Lower lobe of right lung (tissue), 2 donors: Measurements from ENCODE around the gene PC. TPM values are rescaled to one million over a fixed set of nuclear protein-coding genes. Genes with fewer than 3 reads are reported as not detected.

ENCODE experiments used
- ATAC-seq, 2 donors: fragments of 200-7000 bp; cut with Tn5 transposase; one replicate each; pipeline ENCODE4 v1.9.1; 2020 to 2022; ENCODE audit warnings: mild to moderate bottlenecking in 2 of 2, moderate library complexity in 2 of 2
- DNase-seq: peaks from one replicate; pipeline ENCODE4 v3.0.0-alpha.2; 2020
- H3K27ac ChIP-seq: fragments of 200-600 bp; one replicate; pipeline ENCODE4 v1.8.0; 2022
- H3K27me3 ChIP-seq: fragments of 200-600 bp; one replicate; pipeline ENCODE4 v1.8.0; 2022; ENCODE audit warnings: low read depth
- H3K36me3 ChIP-seq: fragments of 200-600 bp; one replicate; pipeline ENCODE4 v1.8.0; 2022; ENCODE audit warnings: mild to moderate bottlenecking
- H3K4me1 ChIP-seq: fragments of 200-600 bp; one replicate; pipeline ENCODE4 v1.8.0; 2022
- H3K4me3 ChIP-seq: fragments of 200-600 bp; one replicate; pipeline ENCODE4 v1.8.0; 2022; ENCODE audit warnings: mild to moderate bottlenecking
- H3K9me3 ChIP-seq: fragments of 200-600 bp; one replicate; pipeline ENCODE4 v1.8.0; 2022
- intact Hi-C: fragments of 100-400 bp; cut with DNase I; formaldehyde crosslinking; loops from one replicate; pipeline ENCODE4 v1.11.0; 2022
- total RNA-seq: library from RNA; stranded (reverse); fragmentation: NEBNext Ultra II Directional; extraction: Animal tissue kit (Norgen Biotek cat#: 25700); gene quantifications from one replicate; pipeline ENCODE4 v1.2.1, GENCODE V29; 2021
- TF ChIP-seq, protein P1 (sequence below): fragments of 200-600 bp; IDR thresholded peaks from one replicate; pipeline ENCODE4 v1.8.0; 2022; ENCODE audit warnings: antibody characterized with exemption, mild to moderate bottlenecking
- donor health status: DM: no; HTN: yes; CAD: no; lungs with severe emphysema.

The PC gene
- total RNA-seq, 1 donor from 2014 or later: 14.7 TPM

GRCh38 chr11:66938582-66939135 lies 19.5 kb downstream of the PC start:
- no peak for DNase-seq
- H3K27ac ChIP-seq: no peak overlapping the region
- no peak overlapping the region for H3K4me3 ChIP-seq
- intact Hi-C loops: no loop called here
- H3K27me3 ChIP-seq: no peaks in the 10 kb centered on the region
- ATAC-seq: no peak
- TF ChIP-seq, protein P1, sequence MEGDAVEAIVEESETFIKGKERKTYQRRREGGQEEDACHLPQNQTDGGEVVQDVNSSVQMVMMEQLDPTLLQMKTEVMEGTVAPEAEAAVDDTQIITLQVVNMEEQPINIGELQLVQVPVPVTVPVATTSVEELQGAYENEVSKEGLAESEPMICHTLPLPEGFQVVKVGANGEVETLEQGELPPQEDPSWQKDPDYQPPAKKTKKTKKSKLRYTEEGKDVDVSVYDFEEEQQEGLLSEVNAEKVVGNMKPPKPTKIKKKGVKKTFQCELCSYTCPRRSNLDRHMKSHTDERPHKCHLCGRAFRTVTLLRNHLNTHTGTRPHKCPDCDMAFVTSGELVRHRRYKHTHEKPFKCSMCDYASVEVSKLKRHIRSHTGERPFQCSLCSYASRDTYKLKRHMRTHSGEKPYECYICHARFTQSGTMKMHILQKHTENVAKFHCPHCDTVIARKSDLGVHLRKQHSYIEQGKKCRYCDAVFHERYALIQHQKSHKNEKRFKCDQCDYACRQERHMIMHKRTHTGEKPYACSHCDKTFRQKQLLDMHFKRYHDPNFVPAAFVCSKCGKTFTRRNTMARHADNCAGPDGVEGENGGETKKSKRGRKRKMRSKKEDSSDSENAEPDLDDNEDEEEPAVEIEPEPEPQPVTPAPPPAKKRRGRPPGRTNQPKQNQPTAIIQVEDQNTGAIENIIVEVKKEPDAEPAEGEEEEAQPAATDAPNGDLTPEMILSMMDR: no peak
- no peaks in the 10 kb centered on the region for H3K9me3 ChIP-seq
- H3K4me1 ChIP-seq: no peaks in the 10 kb centered on the region
- H3K36me3 ChIP-seq: no peaks in the 10 kb centered on the region

- TF ChIP-seq, protein P1: no peak
- H3K9me3 ChIP-seq: no peaks in the 10 kb centered on the region
- no peak overlapping the region for H3K27ac ChIP-seq
- H3K4me1 ChIP-seq: no peaks in the 10 kb centered on the region
- no peaks in the 10 kb centered on the region for H3K27me3 ChIP-seq
- no peak for ATAC-seq
- no peak for DNase-seq
- intact Hi-C loops: no loop called here
- H3K4me3 ChIP-seq: no peak overlapping the region
- H3K36me3 ChIP-seq: no peaks in the 10 kb centered on the region
These were observed 20.9 kb downstream of the PC start for GRCh38 chr11:66937193-66937733.

DNA sequence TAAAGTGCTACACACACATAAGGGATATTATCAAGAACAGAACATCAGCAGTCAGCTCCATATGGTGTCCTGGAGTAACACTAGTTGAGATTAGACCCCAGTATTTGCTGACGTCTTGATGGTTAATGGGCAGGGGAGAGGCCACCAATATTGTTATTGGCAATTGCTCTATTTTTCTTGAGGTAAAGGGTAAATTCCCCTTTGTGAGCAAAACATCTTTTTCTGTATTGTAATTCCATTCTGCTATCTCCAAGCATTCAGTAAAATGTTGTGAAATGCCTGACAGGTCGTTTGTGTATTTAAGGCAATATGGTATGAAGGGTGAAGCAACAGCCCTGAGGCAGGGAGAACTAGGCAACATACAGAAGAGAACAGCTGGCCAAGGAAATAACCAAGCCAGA lies 21.9 kb downstream of the PC start:
- Histone ChIP-seq H3K4me3 (no peak overlapping the region), H3K9me3 (no peaks in the 10 kb centered on the region), H3K27ac (no peak overlapping the region), H3K4me1 (no peaks in the 10 kb centered on the region), H3K36me3 (no peaks in the 10 kb centered on the region), H3K27me3 (no peaks in the 10 kb centered on the region)
- TF ChIP-seq, protein P1: no peak
- ATAC-seq: no peak
- intact Hi-C loops: no loop called here
- DNase-seq: no peak

DNA sequence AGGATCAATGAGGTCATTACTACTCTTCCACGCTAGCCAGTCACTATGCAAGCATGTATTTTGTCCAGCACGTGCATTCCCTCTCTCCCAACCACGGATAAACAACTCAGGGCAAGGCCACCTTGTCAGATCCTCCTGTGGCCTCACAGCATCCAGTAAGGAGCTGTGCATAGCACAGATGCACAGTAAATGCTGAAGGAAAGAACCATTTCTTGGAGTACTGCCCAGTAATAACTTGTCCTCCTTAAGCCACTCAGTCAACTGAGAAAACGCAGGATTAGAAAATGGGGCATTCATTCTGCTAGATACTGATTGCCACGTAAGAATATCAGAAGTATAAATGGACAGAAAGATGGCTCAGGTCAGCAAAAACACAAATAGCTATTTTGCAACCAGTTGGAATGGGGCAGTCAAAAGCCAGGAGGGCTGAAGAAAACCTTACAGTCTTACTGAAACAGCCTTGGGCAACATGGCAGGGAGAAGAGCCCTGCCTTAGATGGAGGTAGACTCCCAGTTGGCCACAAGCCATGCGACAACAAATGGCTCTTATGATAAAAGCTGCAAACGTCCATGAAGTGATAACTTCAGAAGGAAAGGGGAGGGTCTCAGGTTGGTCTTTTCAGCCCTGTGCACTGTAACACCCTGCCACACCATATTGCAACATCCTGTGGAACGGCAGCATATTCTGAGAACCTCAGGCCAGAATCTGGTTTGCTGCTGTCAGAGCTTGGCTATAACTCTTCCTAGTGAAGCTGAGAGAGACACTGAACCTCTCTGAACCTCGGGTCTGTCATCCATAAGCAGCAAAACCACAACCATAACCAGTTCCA lies 23.0 kb downstream of the PC start:
- no peaks in the 10 kb centered on the region for H3K36me3 ChIP-seq
- H3K27ac ChIP-seq: no peak overlapping the region
- DNase-seq: no peak
- H3K9me3 ChIP-seq: no peaks in the 10 kb centered on the region
- TF ChIP-seq, protein P1: no peak
- no peak overlapping the region for H3K4me3 ChIP-seq
- intact Hi-C loops: no loop called here
- H3K27me3 ChIP-seq: no peaks in the 10 kb centered on the region
- no peaks in the 10 kb centered on the region for H3K4me1 ChIP-seq
- ATAC-seq: no peak

DNA sequence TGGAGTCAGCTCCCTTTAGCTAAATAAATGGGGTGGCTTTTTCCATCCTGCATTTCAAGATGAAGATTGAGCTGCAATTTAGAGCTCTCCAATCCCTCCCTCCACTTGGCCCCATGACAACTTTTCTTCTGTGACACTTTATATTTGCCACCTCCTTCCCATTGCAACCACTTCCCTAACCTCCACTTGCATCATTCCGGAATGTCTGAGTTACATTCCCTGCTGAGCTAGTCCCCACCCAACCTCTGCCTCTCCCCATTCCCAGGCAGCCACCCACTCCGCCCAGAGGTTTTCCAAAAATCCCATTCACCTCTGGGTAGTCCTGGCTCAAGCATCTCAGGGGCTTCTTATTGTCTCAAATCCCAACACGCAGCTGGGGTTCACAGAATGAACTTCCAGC lies 24.7 kb downstream of the PC start:
- DNase-seq (no peak), ATAC-seq (no peak)
- intact Hi-C loops: no loop called here
- Histone ChIP-seq H3K4me1 (no peaks in the 10 kb centered on the region), H3K27me3 (no peaks in the 10 kb centered on the region), H3K4me3 (no peak overlapping the region), H3K36me3 (no peaks in the 10 kb centered on the region), H3K9me3 (no peaks in the 10 kb centered on the region), H3K27ac (no peak overlapping the region)
- TF ChIP-seq, protein P1: no peak
